ENCODE measurements around the gene TEX19. TPM values are rescaled to one million over a fixed set of nuclear protein-coding genes. Genes with fewer than 3 reads are reported as not detected.

Gene TEX19
- total RNA-seq, 1 donor from 2014 or later, result not detected

DNA sequence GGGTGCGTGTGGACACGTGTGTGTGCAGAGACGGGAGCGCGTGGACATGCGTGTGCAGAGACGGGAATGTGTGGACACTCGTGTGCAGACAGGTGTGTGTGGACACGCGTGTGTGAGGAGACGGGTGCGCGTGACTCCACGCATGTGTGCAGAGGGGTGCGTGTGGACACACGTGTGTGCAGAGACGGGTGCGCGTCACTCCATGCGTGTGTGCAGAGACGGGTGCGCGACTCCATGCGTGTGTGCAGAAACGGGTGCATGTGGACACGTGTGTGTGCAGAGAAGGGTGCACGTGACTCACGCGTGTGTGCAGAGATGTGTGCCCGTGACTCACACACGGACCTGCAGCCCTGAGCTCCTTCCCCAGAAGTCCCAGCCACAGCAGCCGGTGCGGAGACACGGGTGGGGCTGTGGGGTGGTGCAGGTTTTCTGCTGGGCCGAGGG is 39.4 kb upstream of the TEX19 start:
- TF ChIP-seq, protein P1, sequence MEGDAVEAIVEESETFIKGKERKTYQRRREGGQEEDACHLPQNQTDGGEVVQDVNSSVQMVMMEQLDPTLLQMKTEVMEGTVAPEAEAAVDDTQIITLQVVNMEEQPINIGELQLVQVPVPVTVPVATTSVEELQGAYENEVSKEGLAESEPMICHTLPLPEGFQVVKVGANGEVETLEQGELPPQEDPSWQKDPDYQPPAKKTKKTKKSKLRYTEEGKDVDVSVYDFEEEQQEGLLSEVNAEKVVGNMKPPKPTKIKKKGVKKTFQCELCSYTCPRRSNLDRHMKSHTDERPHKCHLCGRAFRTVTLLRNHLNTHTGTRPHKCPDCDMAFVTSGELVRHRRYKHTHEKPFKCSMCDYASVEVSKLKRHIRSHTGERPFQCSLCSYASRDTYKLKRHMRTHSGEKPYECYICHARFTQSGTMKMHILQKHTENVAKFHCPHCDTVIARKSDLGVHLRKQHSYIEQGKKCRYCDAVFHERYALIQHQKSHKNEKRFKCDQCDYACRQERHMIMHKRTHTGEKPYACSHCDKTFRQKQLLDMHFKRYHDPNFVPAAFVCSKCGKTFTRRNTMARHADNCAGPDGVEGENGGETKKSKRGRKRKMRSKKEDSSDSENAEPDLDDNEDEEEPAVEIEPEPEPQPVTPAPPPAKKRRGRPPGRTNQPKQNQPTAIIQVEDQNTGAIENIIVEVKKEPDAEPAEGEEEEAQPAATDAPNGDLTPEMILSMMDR (IDR thresholded peaks at IDR 0.05), result no peak
- ATAC-seq (ENCODE audit: low read depth) (no peak), DNase-seq (no peak)
- intact Hi-C loops (cut with micrococcal nuclease), result no loop called here
- Mint-ChIP-seq H3K36me3 (ENCODE audit: low read depth) (no peaks in the 10 kb centered on the region), H3K4me3 (no peak overlapping the region), H3K27ac (no peak overlapping the region), H3K4me1 (peaks cover 17% of the 10 kb centered on the region), H3K27me3 (peaks cover 8% of the 10 kb centered on the region), H3K9me3 (no peaks in the 10 kb centered on the region)
- CTCF ChIA-PET, result interaction anchor here (4.3 kb wide), 1 partner anchor 19 kb away, joined by 58 read pairs; no protein-coding TSS in a partner anchor
- POLR2A ChIA-PET, result no interaction called here

- TF ChIP-seq, protein P1 (IDR thresholded peaks at IDR 0.05), result no peak
- intact Hi-C loops (cut with micrococcal nuclease), result no loop called here
- H3K4me3 Mint-ChIP-seq, result no peak overlapping the region
- ChIA-PET POLR2A (interaction anchor here (1.0 to 1.9 kb wide), 6 partner anchors 18 to 114 kb away, joined by 3 to 40 read pairs (median 5); partner anchors contain the start of gene CSNK1D), CTCF (interaction anchor here (1.0 to 4.3 kb wide), 4 partner anchors 17 to 85 kb away, joined by 3 to 58 read pairs (median 8); no protein-coding TSS in a partner anchor)
- no peak overlapping the region for H3K27ac Mint-ChIP-seq
- no peaks in the 10 kb centered on the region for H3K9me3 Mint-ChIP-seq
- ATAC-seq (ENCODE audit: low read depth) (no peak), DNase-seq (no peak)
- H3K36me3 Mint-ChIP-seq (ENCODE audit: low read depth), result no peaks in the 10 kb centered on the region
- peaks cover 13% of the 10 kb centered on the region for H3K4me1 Mint-ChIP-seq
- H3K27me3 Mint-ChIP-seq, result peaks cover 12% of the 10 kb centered on the region
Observed at GRCh38 chr17:82320140-82320840, 38.8 kb upstream of the TEX19 start.

DNA sequence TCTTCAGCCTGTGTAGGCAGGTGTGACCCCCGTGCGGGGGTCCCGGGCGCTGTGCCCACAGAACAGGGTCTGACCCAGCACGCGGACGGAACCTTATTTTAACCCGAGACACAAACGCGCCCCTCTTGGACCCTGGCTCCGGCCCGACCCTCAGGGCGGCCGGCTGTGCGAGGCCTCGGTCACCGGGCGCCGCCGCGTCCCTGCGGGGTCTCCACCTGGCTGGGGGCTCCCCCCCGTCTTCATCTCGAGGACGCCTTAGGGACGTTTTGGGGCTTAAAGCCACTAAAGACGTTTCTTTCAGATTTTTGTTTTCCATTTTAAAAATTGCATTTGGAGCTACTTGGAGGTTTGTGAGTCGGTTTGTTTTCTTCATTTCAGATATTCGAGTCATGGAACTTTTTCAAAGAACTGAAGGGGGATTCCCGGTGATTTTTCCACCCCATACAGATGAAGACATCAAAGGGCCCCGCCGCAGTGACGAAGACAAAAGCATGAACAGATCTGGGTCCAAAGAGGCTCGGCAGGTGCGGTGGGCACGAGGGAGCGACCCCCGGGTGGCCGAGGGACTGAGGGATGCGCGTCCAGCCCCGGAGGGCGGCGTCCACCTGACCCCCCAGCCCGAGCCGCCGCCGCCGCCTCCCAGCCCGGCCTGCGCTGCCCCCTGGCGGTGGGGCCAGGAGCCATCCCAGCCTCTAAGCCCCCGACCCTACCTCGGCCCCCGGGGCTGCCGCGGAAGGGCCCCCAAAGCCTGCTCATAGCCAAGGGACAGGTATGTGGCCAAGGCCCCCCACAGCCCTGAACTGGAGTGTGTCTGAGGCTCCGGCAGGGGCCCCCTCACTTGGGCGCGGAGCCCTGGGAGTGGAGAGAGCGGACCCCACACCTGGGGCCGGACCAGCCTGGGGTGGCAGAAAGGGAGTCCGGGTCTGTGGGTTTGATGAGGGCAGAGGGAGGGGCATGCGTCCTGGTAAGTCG is 37.8 kb upstream of the TEX19 start:
- POLR2A ChIA-PET, result interaction anchor here (1.0 to 1.9 kb wide), 7 partner anchors 19 to 115 kb away, joined by 3 to 40 read pairs (median 6); partner anchors contain the start of gene CSNK1D
- Mint-ChIP-seq H3K4me1 (peaks cover 3% of the 10 kb centered on the region), H3K27me3 (peaks cover 6% of the 10 kb centered on the region), H3K9me3 (no peaks in the 10 kb centered on the region), H3K4me3 (peak overlapping the region; percentile 73), H3K27ac (peak overlapping the region; percentile 56), H3K36me3 (ENCODE audit: low read depth) (no peaks in the 10 kb centered on the region)
- CTCF ChIA-PET, result interaction anchor here (0.6 to 4.3 kb wide), 9 partner anchors 11 to 291 kb away, joined by 3 to 58 read pairs (median 4); no protein-coding TSS in a partner anchor
- intact Hi-C loops (cut with micrococcal nuclease), result loop anchor here (1.0 kb wide), 4 partner anchors 23 to 115 kb away; partner anchors contain the start of gene CSNK1D
- DNase-seq, result peak; percentile 76
- TF ChIP-seq, protein P1 (IDR thresholded peaks at IDR 0.05), result peak; percentile 48
- ATAC-seq (ENCODE audit: low read depth), result peak; percentile 81

DNA sequence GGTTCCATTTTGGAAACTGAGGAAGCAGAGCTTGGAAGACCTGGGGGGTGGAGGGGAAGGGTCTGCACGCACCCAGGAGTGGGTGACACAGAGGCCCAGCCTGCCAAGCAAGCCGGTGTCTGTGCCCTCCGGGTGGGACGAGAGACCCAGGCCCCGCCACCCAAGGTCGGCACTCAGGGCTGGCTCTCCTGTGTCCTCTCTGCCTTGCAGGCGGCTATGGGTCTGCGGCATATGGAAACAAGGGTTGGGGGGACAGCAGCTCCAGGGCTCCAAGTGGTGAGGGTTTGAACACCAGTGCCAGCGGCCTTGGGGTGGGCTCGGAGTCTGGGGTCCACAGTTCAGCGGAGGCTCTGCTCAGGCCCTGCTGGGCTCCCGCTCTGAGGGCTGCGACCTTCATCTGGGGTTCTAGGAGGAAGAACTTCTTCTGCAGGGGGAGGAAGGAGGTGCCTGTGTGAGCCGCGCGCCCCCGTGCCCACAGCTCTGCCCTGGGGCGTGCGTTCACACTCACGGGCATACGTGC is 37.0 kb upstream of the TEX19 start:
- DNase-seq (no peak), ATAC-seq (ENCODE audit: low read depth) (no peak)
- H3K9me3 Mint-ChIP-seq, result no peaks in the 10 kb centered on the region
- no peak overlapping the region for H3K27ac Mint-ChIP-seq
- peak overlapping the region; percentile 32 for H3K4me3 Mint-ChIP-seq
- ChIA-PET POLR2A (interaction anchor here (1.3 to 1.9 kb wide), 4 partner anchors 19 to 86 kb away, joined by 4 to 40 read pairs (median 6); no protein-coding TSS in a partner anchor), CTCF (interaction anchor here (0.6 to 4.3 kb wide), 5 partner anchors 15 to 292 kb away, joined by 3 to 58 read pairs (median 5); no protein-coding TSS in a partner anchor)
- peaks cover 6% of the 10 kb centered on the region for H3K27me3 Mint-ChIP-seq
- TF ChIP-seq, protein P1 (IDR thresholded peaks at IDR 0.05), result no peak
- H3K36me3 Mint-ChIP-seq (ENCODE audit: low read depth), result no peaks in the 10 kb centered on the region
- intact Hi-C loops (cut with micrococcal nuclease), result loop anchor here (1.0 kb wide), 5 partner anchors 24 to 116 kb away; partner anchors contain the start of gene CSNK1D
- H3K4me1 Mint-ChIP-seq, result peaks cover 3% of the 10 kb centered on the region
